GM10847 (cell line): ENCODE measurements around the gene EGR2.

Experiments
- POLR2A ChIP-seq: IDR thresholded peaks from 2 replicates; pipeline ENCODE4 v1.6.1; 2011; ENCODE audit not compliant: insufficient read length; ENCODE audit errors: extremely low read depth

Gene EGR2

GRCh38 chr10:62810156-62810902 lies 5.8 kb downstream of the EGR2 start:
- TF ChIP-seq POLR2A: no peak

GRCh38 chr10:62806251-62806650 lies 9.9 kb downstream of the EGR2 start:
- TF ChIP-seq POLR2A: no peak

- TF ChIP-seq POLR2A: no peak
Observed at GRCh38 chr10:62805231-62806099, 10.7 kb downstream of the EGR2 start.

GRCh38 chr10:62804356-62805230 lies 11.6 kb downstream of the EGR2 start, which contains the start of gene ADO:
ADO (plus strand) TSS chr10:62804720; CDS start chr10:62805060, 340 bp downstream.
- TF ChIP-seq POLR2A: peak; percentile 53

- no peak for TF ChIP-seq POLR2A
Observed at GRCh38 chr10:62803724-62804355, 12.3 kb downstream of the EGR2 start.

GRCh38 chr10:62801871-62802270 lies 14.3 kb downstream of the EGR2 start:
- no peak for TF ChIP-seq POLR2A

GRCh38 chr10:62796896-62797295 lies 19.3 kb downstream of the EGR2 start:
- TF ChIP-seq POLR2A: no peak

- no peak for TF ChIP-seq POLR2A
Observed at GRCh38 chr10:62795762-62796161, 20.4 kb downstream of the EGR2 start.

- no peak for TF ChIP-seq POLR2A
Observed at GRCh38 chr10:62795100-62795499, 21.1 kb downstream of the EGR2 start.

- TF ChIP-seq POLR2A: no peak
Observed at GRCh38 chr10:62794306-62794705, 21.9 kb downstream of the EGR2 start.

GRCh38 chr10:62792261-62792660 lies 23.9 kb downstream of the EGR2 start:
- no peak for TF ChIP-seq POLR2A

- TF ChIP-seq POLR2A: no peak
Observed at GRCh38 chr10:62790571-62790970, 25.6 kb downstream of the EGR2 start.

GRCh38 chr10:62790019-62790555 lies 26.1 kb downstream of the EGR2 start:
- TF ChIP-seq POLR2A: no peak

GRCh38 chr10:62788861-62789467 lies 27.2 kb downstream of the EGR2 start:
- TF ChIP-seq POLR2A: no peak
